D721Med (cell line): ENCODE results near the gene FBLN2.

Experiments
- DNase-seq: peaks from one replicate; pipeline ENCODE4 v3.0.0; 2011; ENCODE audit warnings: low spot score; ENCODE audit not compliant: insufficient read length
- FAIRE-seq: peaks from 2 replicates; lab custom pipeline; 2011; peaks lifted over from hg19 to GRCh38; lab: Jason Lieb, UNC
- CTCF ChIP-seq: IDR thresholded peaks from 2 replicates; pipeline ENCODE4 v1.5.1; 2012; ENCODE audit warnings: mild to moderate bottlenecking, control low read depth; ENCODE audit not compliant: insufficient read depth; ENCODE audit errors: missing control alignments

Gene FBLN2

DNA sequence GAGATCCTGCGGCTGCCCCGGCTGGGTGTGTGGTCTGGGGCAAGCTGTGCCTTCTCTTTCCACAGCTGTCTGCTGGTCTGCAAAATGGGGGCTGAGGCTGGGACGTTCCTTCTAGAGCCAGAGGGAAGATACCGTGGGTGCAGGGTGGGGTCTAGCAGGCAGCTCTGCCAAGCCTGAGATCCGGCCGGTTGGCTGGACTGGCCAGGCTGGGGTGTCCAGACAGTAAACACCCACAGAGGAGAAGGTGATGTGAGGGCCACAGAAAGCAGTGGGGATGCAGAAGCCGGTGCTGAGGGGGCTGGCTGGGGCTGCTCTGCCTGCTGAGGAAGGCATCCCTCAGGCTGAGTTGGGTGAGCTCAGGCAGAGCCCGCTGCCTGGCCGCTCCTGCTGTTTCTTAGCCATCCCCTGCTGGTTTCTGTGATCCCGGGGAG, 46.1 kb downstream of the FBLN2 start:
- no peak for TF ChIP-seq CTCF
- no peak for FAIRE-seq
- DNase-seq: no peak

GRCh38 chr3:13595485-13595884, 46.6 kb downstream of the FBLN2 start:
- no peak for TF ChIP-seq CTCF
- DNase-seq (no peak), FAIRE-seq (no peak)

DNA sequence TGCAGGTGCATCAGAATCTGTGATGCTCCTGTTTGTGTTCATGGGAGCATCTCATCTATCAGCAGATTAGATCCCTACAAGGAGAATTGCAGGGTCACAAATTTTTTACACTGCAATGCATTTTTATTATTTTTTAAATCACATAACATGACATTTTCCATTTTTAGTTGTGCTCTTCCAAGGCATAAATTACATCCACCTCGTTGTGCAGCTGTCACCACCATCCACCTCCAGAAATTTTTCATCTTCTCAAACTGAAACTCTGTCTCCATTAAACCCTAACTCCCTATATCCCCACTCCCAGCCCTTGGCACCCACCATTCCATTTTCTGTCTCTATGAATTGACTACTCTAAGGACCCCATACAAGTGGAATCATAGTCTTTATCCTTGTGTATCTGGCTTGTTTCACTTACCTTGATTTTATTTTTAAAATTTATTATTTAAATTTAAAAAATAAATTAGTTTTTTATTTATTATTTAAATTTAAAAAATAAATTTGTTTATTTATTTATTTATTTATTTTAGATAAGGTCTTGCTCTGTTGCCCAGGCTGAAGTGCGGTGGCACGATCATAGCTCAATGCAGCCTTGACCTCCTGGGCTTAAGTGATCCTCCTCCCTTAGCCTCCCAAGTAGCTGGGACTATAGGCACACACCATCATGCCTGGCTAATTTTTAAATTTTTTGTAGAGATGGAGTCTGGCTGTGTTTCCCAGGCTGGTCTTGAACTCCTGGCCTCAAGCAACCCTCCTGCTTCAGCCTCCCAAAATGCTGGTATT, 47.7 kb downstream of the FBLN2 start:
- DNase-seq: no peak
- FAIRE-seq: no peak
- TF ChIP-seq CTCF: no peak

GRCh38 chr3:13597661-13598060, 48.7 kb downstream of the FBLN2 start:
- FAIRE-seq: no peak
- no peak for DNase-seq
- no peak for TF ChIP-seq CTCF

- no peak for TF ChIP-seq CTCF
- no peak for FAIRE-seq
- DNase-seq: no peak
Measured at GRCh38 chr3:13598201-13598600, 49.3 kb downstream of the FBLN2 start.

DNA sequence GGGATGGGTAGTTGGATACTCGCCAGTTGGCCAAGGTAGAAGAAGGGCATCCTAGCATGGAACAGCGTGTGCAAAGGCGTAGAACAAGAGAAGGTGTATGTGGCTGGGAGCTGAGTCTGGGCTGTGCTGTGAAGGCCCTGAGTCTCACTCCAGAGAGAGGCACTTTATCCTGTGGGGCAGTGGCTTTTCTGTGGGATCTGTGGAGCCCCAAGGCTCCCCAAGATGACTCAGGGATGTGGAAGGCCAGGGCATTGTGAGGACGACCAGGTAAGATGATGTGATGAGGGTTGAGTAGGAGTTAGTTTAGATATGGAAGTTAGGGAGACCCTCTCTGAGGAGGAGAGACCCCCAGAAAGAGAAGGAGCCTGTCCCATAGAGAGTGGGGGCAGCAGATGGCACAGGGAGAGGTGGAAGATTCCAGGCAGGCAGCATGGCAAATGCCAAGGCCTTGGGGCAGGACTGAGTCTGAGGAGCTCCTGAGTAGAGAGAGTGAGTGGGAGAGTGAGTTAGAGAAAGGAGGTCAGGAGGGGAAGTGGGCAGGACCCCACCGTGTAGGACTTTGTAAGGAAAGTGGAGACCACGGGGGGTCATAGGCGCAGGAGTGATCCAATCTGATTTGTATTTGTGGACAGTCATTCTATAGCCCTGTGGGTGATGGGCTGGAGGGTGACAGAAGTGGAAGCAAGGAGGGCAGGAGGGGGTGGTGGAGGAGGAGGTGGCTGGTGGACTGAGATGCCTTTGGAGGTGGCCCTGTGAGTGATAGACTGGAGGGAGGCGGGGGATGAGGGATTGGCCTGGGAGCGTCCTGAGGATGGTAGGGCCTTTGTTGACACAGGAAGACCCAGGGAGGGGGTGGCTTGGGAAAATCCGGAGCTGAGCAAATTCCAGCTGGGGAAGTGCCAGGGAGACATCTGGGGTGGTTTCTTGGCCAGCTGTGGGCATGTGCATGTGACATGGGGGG, 50.3 kb downstream of the FBLN2 start:
- DNase-seq: no peak
- no peak for TF ChIP-seq CTCF
- FAIRE-seq: no peak
